NCI-H526 (cell line): Measurements from ENCODE around the gene LRRC15.

Experiments used
- DNase-seq, 2 experiments: peaks; one replicate each; lab custom pipeline; 2025; lab: John Stamatoyannopoulos, UW

LRRC15 gene

DNA sequence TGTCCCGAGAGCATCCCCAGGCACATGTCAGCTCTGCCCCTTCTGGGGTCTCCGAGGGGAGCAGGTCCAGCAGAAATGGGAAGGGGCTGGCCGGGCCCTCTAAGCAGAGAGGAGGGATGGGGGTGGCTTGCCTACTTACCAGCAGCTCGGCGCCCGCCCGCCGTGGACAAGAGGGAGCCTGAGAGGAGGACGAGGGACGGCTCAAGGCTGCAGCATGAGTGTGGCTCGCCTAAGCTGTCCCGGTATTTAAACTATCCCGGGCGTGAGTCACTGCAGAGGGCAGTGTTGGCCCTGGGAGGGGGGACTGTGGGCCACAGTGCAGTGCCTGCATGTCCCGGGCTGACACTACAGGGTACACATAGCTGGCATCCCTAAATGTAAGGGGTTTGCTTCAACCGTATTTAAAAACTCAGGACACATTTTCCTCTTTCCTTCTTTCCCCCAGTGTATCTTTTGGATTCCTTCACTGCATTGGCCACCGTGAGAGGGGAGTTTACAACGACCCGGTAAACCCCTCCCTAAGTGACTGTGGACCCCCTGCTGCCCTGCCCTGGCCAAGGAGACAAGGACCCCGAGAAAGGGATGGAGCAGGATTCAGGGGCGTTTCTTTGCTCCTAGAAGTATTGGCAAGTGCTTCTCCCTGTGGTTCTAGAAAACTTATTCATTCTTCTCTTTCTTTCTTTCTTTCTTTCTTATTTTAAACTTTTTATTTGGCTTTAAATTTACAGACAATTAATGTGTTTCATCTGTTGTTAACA is at the start of gene LRRC15:
TSS of gene LRRC15 (minus strand) at position 222 of the 758 bp plus-strand sequence. CDS start 8,700 bp downstream, outside the sequence.
- DNase-seq = no peak

DNA sequence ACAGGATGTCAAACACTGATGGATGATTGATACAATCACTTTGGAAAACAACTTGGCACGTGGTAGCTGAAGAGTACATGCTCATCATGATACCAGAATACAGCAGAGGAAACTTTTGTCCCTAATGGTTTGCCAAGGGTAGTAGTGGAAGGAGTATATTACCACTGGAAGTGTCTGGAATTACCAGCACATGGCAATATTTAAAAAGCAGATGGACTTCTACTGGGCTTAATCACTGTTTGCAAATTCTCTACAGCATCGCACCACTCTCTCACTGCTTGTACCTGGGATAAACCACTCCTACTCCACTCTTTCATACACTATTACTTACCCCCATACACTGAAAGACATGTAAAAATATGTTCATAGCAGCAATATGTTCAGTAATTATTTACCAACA is 49.1 kb upstream of the LRRC15 start:
- no peak for DNase-seq

GRCh38 chr3:194407423-194407822 is 37.9 kb upstream of the LRRC15 start:
- DNase-seq = no peak

GRCh38 chr3:194405766-194406165 is 36.2 kb upstream of the LRRC15 start:
- DNase-seq = no peak

DNA sequence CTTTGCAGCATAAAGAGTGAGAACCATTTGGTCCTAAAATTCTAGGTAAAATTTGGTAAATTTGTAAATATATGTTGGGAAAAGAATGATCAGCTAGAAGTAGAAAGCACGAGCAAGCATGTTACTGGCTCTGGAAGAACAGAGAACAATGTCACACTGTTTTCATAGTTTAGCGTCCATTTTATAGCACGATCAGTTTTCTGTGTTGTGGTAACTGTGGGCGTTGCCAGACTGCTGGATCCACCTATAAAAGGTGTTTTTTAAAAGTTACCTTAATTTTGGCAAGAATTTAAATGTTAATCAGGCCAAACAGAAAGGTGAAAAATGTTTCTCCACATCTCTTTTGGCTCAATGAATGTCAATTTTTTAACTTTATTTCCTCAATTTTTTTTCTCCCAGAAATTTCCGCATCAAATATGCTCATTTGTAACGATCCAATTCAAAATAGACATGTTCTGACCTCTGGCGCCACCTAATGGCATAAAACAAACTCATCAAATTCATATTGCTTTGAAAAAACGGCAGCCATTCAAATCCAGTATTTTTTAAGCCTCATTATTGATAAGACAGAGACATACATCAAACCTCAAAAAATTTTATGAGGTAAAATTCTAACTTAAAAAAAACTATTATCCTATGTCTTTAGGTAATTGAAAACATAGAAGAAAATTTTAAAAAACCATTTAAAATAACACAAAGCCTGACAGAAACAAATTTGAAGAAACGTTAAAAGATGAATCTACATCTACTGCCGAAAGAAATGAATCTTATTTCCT is 35.0 kb upstream of the LRRC15 start:
- peak; percentile 59 to 74 for DNase-seq

DNA sequence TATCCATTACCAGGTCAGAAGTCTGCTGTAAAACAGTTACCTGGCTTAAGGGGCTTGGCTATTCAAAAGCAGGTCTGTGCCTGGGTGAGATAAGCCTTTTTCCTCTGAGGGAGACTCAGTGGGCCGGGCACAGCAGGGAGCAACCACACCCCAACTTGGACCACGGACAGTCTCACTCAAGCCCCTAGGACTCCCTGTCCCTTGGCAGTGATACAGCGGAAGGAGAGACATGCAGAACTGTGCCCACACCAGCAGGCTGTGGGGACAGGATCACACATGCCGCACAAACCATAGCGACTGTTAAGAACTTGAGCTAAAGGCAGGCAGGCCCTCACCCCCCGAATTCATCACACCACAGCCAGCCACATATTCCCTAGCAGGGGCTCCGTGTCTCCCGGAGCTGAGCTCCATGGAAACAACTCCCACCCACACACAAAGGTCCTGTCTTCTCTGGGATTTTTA is 32.4 kb upstream of the LRRC15 start:
- DNase-seq = no peak

DNA sequence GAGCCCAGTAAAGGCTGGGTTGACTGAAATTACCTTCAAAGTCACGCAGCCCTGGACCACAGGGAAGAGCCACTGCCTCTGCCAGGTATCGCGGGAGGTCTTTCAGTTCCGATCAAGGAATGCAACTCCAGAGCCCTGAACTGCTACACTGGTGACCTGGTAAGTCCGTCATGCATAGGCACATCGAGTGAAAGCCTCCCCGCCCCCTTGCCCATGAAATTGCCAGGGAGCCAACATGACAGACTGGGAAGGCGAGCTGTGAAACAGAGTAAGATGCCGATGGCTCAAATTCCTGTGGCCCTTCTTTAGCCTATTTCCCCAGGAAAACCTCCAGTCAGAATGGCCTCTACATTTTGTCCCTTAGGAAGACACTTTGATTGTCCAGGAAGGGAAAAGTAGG is 31.8 kb upstream of the LRRC15 start:
- DNase-seq = no peak

GRCh38 chr3:194399874-194400411 is 30.4 kb upstream of the LRRC15 start:
- DNase-seq = no peak

DNA sequence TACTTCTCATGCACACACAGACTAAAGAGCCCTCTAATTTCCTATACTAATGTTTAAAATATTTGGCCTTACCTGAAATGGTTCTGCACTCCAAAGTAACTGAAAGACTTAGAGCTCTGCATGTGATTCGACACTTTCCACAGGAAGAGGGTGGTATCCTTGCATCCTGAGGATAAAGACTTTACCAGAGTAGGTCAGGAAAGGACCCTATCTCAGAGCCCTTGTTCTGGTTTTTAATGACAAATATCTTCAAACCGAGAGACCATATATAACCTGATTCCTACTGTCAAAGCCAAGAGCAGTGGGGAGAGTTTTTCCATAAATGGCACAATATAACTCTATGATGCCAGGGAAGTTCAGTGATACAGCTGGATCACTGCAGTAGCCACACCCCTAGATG is 29.6 kb upstream of the LRRC15 start, which contains the start of gene GP5:
TSS of gene GP5 (minus strand) at position 101 of the 400 bp plus-strand sequence. CDS start 984 bp downstream, outside the sequence.
- no peak for DNase-seq

DNA sequence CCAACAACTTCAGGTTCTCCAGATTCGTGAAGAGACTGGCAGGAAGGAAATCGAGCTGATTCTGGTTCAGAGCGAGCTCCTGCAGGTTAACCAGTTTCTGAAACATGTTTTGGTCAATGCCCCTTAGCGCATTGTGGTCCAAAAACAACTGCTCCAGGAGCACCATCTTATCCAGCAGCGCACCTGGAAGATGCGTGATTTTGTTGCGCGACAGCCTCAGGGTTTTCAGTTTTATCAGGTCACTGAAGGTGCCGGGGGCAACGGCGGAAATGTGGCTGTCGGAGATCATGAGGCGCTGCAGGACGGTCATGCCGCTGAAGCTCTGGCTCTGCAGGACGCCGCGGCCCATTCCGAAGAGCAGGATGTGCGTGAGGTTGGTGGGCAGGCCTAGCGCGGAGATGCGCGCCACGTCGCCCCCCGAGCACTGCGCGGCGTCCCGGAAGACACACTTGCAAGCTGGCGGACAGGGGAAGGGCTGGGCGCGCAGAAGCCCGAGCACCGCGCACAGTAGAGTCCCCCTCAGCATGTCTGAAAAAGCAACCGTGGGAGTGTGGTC is 28.3 kb upstream of the LRRC15 start:
- DNase-seq = no peak

DNA sequence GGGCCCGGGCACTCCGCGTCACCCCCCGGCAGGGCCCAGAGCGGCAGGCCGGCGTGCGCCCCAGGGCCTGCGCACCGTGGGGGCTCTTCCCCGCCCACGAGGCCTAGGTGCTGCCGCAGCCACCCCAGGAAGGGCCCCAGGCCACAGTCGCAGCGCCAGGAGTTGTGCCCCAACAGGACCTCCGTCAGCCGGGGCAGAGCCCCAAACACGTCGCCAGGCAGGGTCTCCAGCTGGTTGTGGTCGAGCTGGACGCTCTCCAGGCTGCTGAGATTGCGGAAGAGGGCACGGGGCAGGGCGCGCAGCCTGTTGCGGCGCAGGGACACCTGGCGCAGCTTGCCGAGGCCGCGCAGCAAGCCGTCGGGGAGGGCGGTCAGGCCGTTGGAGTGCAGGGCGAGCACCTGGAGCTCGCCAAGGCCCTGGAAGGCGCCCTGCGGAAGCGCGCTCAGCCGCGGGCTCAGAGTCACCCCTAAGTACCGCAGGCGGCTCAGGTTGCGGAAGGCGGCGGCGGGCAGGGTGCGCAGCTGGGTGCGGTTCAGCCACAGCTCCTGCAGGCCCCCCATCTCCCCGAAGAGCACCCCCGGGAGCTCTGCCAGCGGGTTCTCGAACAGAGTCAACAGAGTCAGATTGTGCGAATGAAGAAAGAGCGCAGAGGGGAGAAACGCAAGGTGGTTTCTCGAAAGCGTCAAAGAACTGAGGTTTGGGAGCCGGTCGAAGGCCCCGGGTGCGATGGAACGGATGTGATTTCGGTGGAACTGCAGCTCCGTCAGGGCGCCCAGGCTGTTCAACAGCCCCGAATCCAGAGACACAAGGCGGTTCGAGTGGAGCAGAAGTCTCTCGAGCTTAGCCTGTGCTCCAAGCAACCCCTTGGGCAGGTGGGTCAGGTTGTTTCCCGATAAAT is 27.6 kb upstream of the LRRC15 start:
- no peak for DNase-seq

GRCh38 chr3:194396539-194396858 is 27.0 kb upstream of the LRRC15 start:
- no peak for DNase-seq

DNA sequence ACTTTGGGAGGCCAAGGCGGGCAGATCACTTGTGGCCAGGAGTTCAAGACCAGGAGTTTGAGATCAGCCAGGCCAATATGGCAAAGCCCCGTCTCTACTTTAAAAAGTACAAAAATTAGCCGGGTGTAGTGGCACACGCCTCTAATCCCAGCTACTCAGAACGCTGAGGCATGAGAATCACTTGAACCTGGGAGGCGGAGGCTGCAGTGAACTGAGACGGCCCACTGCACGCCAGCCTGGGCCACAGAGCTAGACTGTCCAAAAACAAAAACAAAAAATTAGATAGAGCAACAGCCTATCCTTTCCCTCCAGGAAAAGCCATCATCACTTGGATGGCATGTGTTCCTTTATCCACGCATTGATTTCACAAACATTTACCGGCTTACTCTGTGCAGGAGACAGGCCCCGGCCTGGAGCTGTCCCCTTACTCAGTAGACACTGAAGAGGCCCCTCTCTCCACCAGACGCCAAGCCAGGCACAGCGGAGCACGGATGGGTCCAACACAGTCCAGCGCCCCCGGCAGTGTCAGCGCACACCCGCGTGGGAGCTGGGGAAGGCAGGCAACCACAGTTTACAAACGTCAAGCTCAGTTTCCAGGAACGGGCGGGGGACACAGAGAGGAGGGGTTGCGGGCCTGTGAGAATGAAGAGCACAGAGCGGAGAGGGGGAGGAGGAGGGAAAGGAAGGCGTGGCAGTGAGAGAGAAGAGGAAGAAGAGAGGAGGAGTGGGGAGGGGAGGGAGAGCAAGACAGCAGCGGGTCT is 26.4 kb upstream of the LRRC15 start:
- peak; percentile 11 to 51 for DNase-seq

DNA sequence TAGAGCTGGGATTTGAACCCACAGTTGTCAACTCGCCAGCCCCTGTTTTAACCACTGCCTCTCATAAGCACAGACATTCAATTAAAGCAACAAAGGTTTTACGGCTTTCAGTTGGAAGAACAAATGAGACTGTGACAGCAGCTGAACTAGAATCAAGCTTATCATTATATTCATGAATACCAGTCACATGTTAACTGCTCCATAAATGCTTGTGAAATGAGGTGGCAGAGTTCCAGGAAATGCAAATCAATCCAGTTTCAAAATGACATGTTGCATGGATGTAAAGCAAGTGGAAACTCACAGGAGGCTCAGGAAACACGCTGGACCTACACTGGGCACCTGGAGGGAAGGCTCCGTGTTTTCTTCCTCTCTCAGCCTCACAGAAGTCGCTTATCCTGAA is 25.7 kb upstream of the LRRC15 start:
- DNase-seq = peak; percentile 85 to 93

DNA sequence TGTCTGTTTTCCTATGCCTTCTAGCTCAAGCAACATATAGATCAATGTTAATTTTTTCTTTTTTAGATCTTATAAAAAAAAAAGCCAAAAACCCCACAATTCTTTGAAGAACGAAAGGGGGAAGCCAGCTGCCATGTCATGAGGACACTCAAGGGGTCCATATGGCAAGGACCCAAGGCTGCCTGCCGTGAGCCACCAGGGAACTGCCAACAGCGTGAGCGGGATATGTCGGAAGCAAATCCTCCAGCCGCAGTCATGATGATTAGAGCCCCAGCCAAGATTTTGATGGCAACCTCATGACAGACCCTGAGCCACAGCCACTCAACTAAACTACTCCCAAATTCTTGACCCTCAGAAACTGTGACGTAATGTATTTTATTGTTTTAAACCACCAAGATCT is 23.0 kb upstream of the LRRC15 start:
- no peak for DNase-seq

- no peak for DNase-seq
These were observed 21.3 kb upstream of the LRRC15 start for GRCh38 chr3:194390835-194391234.

GRCh38 chr3:194389269-194389668 is 19.7 kb upstream of the LRRC15 start:
- DNase-seq = no peak

DNA sequence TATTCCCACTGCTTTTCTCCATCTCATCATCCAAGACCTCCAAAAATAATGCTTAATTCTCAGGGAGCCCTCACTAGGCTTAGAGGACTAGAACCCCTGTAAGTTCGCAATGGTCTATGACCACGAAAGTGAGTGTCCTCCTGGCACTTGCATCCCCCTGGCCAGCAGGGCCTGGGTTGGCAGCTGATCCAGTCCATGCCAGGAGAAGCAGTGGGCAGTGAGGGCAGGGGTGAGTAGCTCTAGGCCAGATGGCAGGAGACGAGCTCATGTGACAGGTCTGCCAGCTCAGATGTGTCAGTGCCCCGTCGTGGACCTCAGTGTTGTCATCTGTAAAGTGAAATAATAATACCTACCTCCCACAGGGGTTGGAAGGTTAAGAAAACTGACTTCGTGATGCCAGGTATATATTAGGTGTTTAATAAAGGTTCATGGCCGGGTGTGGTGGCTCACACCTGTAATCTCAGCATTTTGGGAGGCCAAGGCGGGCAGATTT is 18.4 kb upstream of the LRRC15 start:
- DNase-seq = no peak

DNA sequence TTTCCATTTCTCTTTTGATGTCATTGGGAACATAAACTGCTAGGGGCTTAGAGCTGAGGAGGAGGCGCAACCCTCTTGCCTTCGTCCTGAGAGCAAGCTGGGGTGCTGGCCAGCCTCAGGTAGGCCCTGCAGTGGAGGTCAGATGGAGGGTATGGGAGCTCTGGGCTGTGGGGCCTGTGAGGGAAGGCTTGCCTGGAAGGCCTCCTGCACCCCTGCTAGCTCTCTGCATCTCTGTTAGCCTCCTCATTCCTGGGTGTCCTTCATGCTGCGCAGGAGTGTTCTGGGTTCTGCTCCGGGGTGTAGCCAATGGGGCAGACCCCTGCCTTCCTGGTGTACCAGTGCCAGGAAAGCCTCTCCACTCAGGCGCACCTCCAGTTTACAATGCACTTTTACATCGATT is 17.7 kb upstream of the LRRC15 start:
- DNase-seq = no peak

DNA sequence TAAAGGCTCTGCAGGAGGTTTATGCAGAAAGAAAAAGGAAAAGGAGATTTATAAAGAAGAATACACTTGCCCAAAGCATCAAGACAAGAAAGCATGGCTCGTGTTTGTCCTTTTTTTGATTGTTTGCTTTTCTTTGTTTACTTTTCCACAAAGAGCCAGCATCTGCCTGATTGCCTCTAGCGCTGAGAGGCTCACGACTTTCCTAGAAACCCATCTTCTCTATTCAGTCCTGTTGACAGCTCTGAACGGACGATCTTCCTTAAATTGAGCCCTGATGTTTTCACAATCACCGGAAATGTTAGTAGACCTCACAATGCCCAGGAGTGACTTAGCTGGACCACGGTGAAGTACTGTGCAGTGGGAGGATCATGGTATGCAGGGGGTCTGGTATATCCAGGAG is 17.1 kb upstream of the LRRC15 start:
- no peak for DNase-seq

DNA sequence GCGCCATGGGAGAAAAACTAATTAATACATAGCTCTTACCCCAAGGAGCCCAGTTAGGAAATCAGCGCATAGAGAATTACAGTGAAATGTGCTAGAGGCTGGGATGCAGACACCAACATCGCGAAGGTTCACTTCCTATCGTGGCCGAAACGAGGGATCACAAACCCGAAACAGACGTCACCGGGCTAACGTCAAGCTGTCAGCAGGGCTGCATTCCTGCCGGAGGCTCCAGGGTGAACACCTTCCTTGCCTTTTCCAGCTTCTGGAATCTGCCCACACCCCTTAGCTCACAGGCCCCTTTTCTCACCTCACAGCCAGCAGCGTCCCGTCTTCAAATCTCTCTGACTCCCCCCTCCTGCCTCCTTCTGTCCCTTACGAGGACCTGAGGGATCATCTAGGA is 16.5 kb upstream of the LRRC15 start:
- no peak for DNase-seq
